ENCODE measurements around the gene EDDM3A.
"Not testable (repeated sequence)": the region's sequence is repeated elsewhere in the genome, so short reads cannot be mapped to it uniquely, and the experiment has no call there.

Gene EDDM3A

GRCh38 chr14:20745571-20746358 is at the start of gene EDDM3A:
TSS of gene EDDM3A (plus strand) at chr14:20745887. CDS start at chr14:20747581, 1,694 bp downstream.
- no peak for DNase-seq

- DNase-seq = no peak
These were observed 48.9 kb upstream of the EDDM3A start for GRCh38 chr14:20696764-20697163.

GRCh38 chr14:20697273-20698017 is 48.2 kb upstream of the EDDM3A start:
- peak; percentile 58 to 59 for DNase-seq

GRCh38 chr14:20698018-20698329 is 47.7 kb upstream of the EDDM3A start:
- no peak for DNase-seq

- DNase-seq = no peak
These were observed 46.8 kb upstream of the EDDM3A start for GRCh38 chr14:20698934-20699333.

GRCh38 chr14:20699931-20700330 is 45.8 kb upstream of the EDDM3A start:
- no peak for DNase-seq

- DNase-seq = not testable (repeated sequence)
These were observed 44.7 kb upstream of the EDDM3A start for GRCh38 chr14:20700965-20701364.

GRCh38 chr14:20706657-20707355 is 38.9 kb upstream of the EDDM3A start:
- DNase-seq = no peak

GRCh38 chr14:20707622-20708021 is 38.1 kb upstream of the EDDM3A start:
- DNase-seq = no peak

GRCh38 chr14:20711261-20711660 is 34.4 kb upstream of the EDDM3A start:
- DNase-seq = no peak

GRCh38 chr14:20711685-20712084 is 34.0 kb upstream of the EDDM3A start:
- no peak for DNase-seq

GRCh38 chr14:20712904-20713303 is 32.8 kb upstream of the EDDM3A start:
- DNase-seq = no peak

- DNase-seq = no peak
These were observed 31.0 kb upstream of the EDDM3A start for GRCh38 chr14:20714593-20715250.

- DNase-seq = no peak
These were observed 25.9 kb upstream of the EDDM3A start for GRCh38 chr14:20719777-20720176.

- no peak for DNase-seq
These were observed 24.9 kb upstream of the EDDM3A start for GRCh38 chr14:20720741-20721140.

- DNase-seq = no peak
These were observed 23.7 kb upstream of the EDDM3A start for GRCh38 chr14:20722016-20722415.

GRCh38 chr14:20723488-20723887 is 22.2 kb upstream of the EDDM3A start:
- no peak for DNase-seq

- DNase-seq = not testable (repeated sequence)
These were observed 19.6 kb upstream of the EDDM3A start for GRCh38 chr14:20726121-20726520.

- no peak for DNase-seq
These were observed 19.2 kb upstream of the EDDM3A start for GRCh38 chr14:20726531-20726930.

- no peak for DNase-seq
These were observed 14.8 kb upstream of the EDDM3A start for GRCh38 chr14:20730891-20731290.

GRCh38 chr14:20732477-20732876 is 13.2 kb upstream of the EDDM3A start:
- no peak for DNase-seq

GRCh38 chr14:20732979-20733635 is 12.6 kb upstream of the EDDM3A start:
- DNase-seq = no peak
